Pancreas (tissue), 10 donors: Measurements from ENCODE around the gene AGXT2. TPM values are rescaled to one million over a fixed set of nuclear protein-coding genes. Genes with fewer than 3 reads are reported as not detected.

Source experiments
- ATAC-seq, 4 donors: fragments of 200-7000 bp; cut with Tn5 transposase; one replicate each; pipeline versions ENCODE4 v1.8.0 to v1.9.1; 2020; ENCODE audit warnings: mild to moderate bottlenecking in 4 of 4, moderate library complexity in 4 of 4
- DNase-seq, 6 donors: peaks; one replicate each; pipeline ENCODE4 v3.0.0-alpha.2; 2020
- FAIRE-seq: peaks from 2 replicates; lab custom pipeline; 2012; peaks lifted over from hg19 to GRCh38; lab: Jason Lieb, UNC
- H3K27ac ChIP-seq, 4 donors: fragments of 200-600 bp; sonication (generic); 1 replicate in 3 of 4; 2 replicates in 1 of 4; pipeline versions ENCODE4 v1.5.0 to v1.8.0; 2020
- H3K27me3 ChIP-seq, 4 donors: fragments of 200-600 bp; one replicate each; pipeline ENCODE4 v1.8.0; 2021
- H3K36me3 ChIP-seq, 3 donors: fragments of 200-600 bp; sonication (generic) in 1 of 3; one replicate each; pipeline versions ENCODE4 v1.5.0 to v1.8.0; 2020 to 2021
- H3K4me1 ChIP-seq, 3 donors: fragments of 200-600 bp; one replicate each; pipeline ENCODE4 v1.8.0; 2021
- H3K4me3 ChIP-seq, 4 donors: fragments of 200-600 bp; sonication (generic) in 2 of 4; one replicate each; pipeline versions ENCODE4 v1.5.0 to v1.8.0; 2020 to 2021
- H3K9me3 ChIP-seq, 4 donors: fragments of 200-600 bp; one replicate each; pipeline ENCODE4 v1.8.0; 2021
- WGBS, 2 donors: extraction: QIAGEN DNeasy Blood & Tissue Kit; methylation state at CpG; one replicate each; pipeline ENCODE4 v1.1.7; 2013; 5-methylcytosine and 5-hydroxymethylcytosine counted together
- intact Hi-C, 3 donors: fragments of 100-400 bp; cut with DNase I; formaldehyde crosslinking; loops; one replicate each; pipeline versions ENCODE4 v1.11.1 to v1.14.2; 2022
- polyA plus RNA-seq, 2 donors: library from polyadenylated mRNA; stranded (reverse); fragments of 200-250 nt; gene quantifications; one replicate each; pipeline ENCODE4 v1.2.3, GENCODE V29; 2013
- total RNA-seq, 6 donors: library from RNA; stranded (reverse); fragmentation: NEBNext Ultra II Directional in 4 of 6; extraction: Animal tissue kit (Norgen Biotek cat#: 25700) in 4 of 6; gene quantifications; one replicate each; pipeline versions ENCODE4 v1.2.1 to v1.2.4, GENCODE V29; 2021 to 2023
- TF ChIP-seq, protein P1 (sequence below), 4 donors: fragments of 200-600 bp; sonication (generic) in 3 of 4; IDR thresholded peaks; one replicate each; pipeline versions ENCODE4 v1.5.0 to v1.8.0; 2021; ENCODE audit warnings: antibody characterized with exemption in 4 of 4
- donor health status: healthy with polysubstance abuse.
- donor health status: DM: no; HTN: no; CAD: no; lungs with moderate emphysema.
- donor health status: DM: no; HTN: no; CAD: no.
- donor health status: control.
- donor health status: control.
- donor health status: Bipolar disorder and iron deficiency.
- donor health status: DM: yes; HTN: yes; CAD: no.
- donor health status: DM: no; HTN: no; CAD: no.
- donor health status: DM: no; HTN: no; CAD: no.
- donor health status: DM: yes; HTN: yes; CAD: no.

The AGXT2 gene
- total and polyA plus RNA-seq, 8 donors: not detected

GRCh38 chr5:35094948-35095347, 47.2 kb upstream of the AGXT2 start:
- no peaks in the 10 kb centered on the region for H3K9me3 ChIP-seq
- intact Hi-C loops: loop anchor here in 2 of 3 donors (10.0 kb wide), 1 partner anchor 100 kb away; no protein-coding TSS in a partner anchor
- peak overlapping the region in 2 of 4 donors; percentile 57 to 75 for H3K27ac ChIP-seq
- no peaks in the 10 kb centered on the region for H3K27me3 ChIP-seq
- 43 to 50% methylated on average over 3 of the region's 3 CpGs for WGBS, 2 donors
- H3K36me3 ChIP-seq: no peaks in the 10 kb centered on the region
- H3K4me3 ChIP-seq: no peak overlapping the region
- TF ChIP-seq, protein P1, sequence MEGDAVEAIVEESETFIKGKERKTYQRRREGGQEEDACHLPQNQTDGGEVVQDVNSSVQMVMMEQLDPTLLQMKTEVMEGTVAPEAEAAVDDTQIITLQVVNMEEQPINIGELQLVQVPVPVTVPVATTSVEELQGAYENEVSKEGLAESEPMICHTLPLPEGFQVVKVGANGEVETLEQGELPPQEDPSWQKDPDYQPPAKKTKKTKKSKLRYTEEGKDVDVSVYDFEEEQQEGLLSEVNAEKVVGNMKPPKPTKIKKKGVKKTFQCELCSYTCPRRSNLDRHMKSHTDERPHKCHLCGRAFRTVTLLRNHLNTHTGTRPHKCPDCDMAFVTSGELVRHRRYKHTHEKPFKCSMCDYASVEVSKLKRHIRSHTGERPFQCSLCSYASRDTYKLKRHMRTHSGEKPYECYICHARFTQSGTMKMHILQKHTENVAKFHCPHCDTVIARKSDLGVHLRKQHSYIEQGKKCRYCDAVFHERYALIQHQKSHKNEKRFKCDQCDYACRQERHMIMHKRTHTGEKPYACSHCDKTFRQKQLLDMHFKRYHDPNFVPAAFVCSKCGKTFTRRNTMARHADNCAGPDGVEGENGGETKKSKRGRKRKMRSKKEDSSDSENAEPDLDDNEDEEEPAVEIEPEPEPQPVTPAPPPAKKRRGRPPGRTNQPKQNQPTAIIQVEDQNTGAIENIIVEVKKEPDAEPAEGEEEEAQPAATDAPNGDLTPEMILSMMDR (IDR thresholded peaks at IDR 0.05): no peak
- peaks cover 12 to 19% (median 15%) of the 10 kb centered on the region in 3 donors for H3K4me1 ChIP-seq
- FAIRE-seq (no peak), DNase-seq (peak in 3 of 6 donors; percentile 37 to 54 (median 44)), ATAC-seq (peak; percentile 72 to 93 (median 84))

- FAIRE-seq (no peak), ATAC-seq (no peak), DNase-seq (no peak)
- 87 to 93% methylated on average over 2 of the region's 2 CpGs for WGBS, 2 donors
- TF ChIP-seq, protein P1 (IDR thresholded peaks at IDR 0.05): no peak
- Histone ChIP-seq H3K27ac (no peak overlapping the region), H3K27me3 (no peaks in the 10 kb centered on the region), H3K9me3 (no peaks in the 10 kb centered on the region), H3K4me1 (peaks cover 12 to 19% (median 15%) of the 10 kb centered on the region in 3 donors), H3K36me3 (no peaks in the 10 kb centered on the region), H3K4me3 (no peak overlapping the region)
- intact Hi-C loops: loop anchor here in 2 of 3 donors (10.0 kb wide), 1 partner anchor 102 kb away; no protein-coding TSS in a partner anchor
These were observed 45.0 kb upstream of the AGXT2 start for GRCh38 chr5:35092703-35093102.

DNA sequence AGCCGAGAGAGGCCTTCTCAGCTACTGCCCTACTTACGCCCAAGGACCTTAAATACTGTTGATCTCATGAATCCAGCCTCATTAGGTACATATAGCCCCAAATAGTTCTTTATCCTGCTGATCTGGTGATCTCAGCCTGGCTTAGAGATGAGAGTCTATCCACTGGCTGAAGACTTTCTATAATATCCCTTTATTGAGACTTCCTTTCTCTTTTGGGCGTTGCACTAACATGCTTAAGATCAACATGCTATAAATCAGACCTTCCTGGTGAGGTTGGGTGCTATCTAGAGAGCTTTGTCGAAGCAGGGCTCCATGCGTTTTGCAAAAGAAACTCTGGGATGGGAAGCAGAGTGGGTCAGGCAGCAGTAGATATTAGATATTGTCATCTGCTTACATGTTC, 44.0 kb upstream of the AGXT2 start:
- TF ChIP-seq, protein P1 (IDR thresholded peaks at IDR 0.05): no peak
- Histone ChIP-seq H3K9me3 (no peaks in the 10 kb centered on the region), H3K36me3 (no peaks in the 10 kb centered on the region), H3K27ac (no peak overlapping the region), H3K27me3 (no peaks in the 10 kb centered on the region), H3K4me3 (no peak overlapping the region), H3K4me1 (peaks cover 12 to 14% (median 13%) of the 10 kb centered on the region in 3 donors)
- whole genome bisulfite sequencing, 2 donors: 90 to 91% methylated on average over 5 of the region's 5 CpGs
- ATAC-seq (no peak), FAIRE-seq (no peak), DNase-seq (no peak)
- intact Hi-C loops: loop anchor here in 2 of 3 donors (10.0 kb wide), 1 partner anchor 103 kb away; no protein-coding TSS in a partner anchor

DNA sequence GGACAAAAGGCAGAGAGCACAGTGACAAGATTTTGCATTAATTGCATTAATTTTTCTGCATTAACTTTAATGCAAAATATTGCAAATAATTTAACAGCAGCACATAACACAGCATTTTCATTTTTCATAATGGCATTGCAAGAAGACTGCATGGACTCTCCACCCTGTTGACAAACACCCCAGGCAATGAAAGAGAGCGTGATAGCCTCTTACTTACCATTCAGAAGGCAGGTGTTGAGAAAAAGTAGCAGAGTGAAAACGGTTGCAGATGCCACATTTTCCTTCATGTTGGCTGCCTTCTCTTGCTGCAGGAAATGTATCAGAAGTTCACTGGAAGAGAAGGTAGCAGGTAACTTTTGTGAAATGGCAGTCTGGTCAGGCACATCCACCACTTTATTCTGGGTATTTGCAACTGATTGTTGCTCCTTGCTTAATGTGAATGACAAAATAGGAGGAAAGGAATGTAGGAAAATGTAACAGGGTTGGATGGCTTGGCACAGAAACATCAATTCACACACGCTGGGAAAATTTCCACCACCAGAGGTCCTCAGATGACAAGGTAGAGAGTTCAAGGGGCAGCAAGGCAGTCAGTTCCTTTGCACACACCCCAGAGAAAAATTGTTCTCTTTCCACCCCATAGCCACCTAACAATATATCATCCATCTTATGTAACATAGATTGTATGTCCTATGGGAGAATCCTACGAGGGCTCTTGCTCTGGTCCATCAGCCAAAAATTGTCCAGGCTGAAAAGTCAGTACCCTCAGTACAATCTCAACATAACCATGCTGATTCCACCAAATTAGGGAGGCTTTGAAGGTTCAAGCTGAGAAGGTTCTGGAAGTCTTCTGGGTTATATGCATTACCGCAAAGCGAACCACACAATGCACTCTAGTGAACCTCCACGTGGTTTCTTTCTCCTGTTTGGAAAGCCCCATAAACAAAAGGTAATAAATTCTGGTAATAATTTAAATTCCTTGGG, 41.9 kb upstream of the AGXT2 start:
- 69 to 70% methylated on average over 7 of the region's 7 CpGs for WGBS, 2 donors
- Histone ChIP-seq H3K4me3 (no peak overlapping the region), H3K27me3 (no peaks in the 10 kb centered on the region), H3K27ac (no peak overlapping the region), H3K9me3 (no peaks in the 10 kb centered on the region), H3K4me1 (peaks cover 0 to 3% (median 0%) of the 10 kb centered on the region in 3 donors), H3K36me3 (no peaks in the 10 kb centered on the region)
- TF ChIP-seq, protein P1 (IDR thresholded peaks at IDR 0.05): peak in 3 of 4 donors; percentile 55 to 66 (median 62)
- DNase-seq (peak in 3 of 6 donors; percentile 42 to 76 (median 47)), ATAC-seq (peak; percentile 75 to 92 (median 91)), FAIRE-seq (no peak)
- intact Hi-C loops: loop anchor here in 2 of 3 donors (10.0 kb wide), 2 partner anchors 105 to 835 kb away; no protein-coding TSS in a partner anchor
